IgD-negative memory B cell (primary cell): ENCODE measurements around the gene CACNG6. TPM values are rescaled to one million over a fixed set of nuclear protein-coding genes. Genes with fewer than 3 reads are reported as not detected.

ENCODE experiments used
- H3K27ac Mint-ChIP-seq, 3 donors: one replicate each; pipeline ENCODE4 v1.8.0; 2020 to 2022; ENCODE audit warnings: mild to moderate bottlenecking in 3 of 3, mixed read lengths in 3 of 3, moderate library complexity in 1 of 3
- H3K27me3 Mint-ChIP-seq: one replicate; pipeline ENCODE4 v1.8.0; 2021; ENCODE audit warnings: mixed read lengths
- H3K36me3 Mint-ChIP-seq: one replicate; pipeline ENCODE4 v1.8.0; 2020; ENCODE audit warnings: mild to moderate bottlenecking, mixed read lengths
- H3K4me1 Mint-ChIP-seq, 3 donors: one replicate each; pipeline ENCODE4 v1.8.0; 2020 to 2022; ENCODE audit warnings: mixed read lengths in 3 of 3, mild to moderate bottlenecking in 1 of 3
- H3K4me3 Mint-ChIP-seq, 4 donors: one replicate each; pipeline ENCODE4 v1.8.0; 2020 to 2022; ENCODE audit warnings: mild to moderate bottlenecking in 4 of 4, mixed read lengths in 4 of 4, moderate library complexity in 3 of 4
- H3K9me3 Mint-ChIP-seq, 3 donors: one replicate each; pipeline ENCODE4 v1.8.0; 2020 to 2021; ENCODE audit warnings: mixed read lengths in 3 of 3, mild to moderate bottlenecking in 1 of 3
- polyA plus RNA-seq: library from polyadenylated mRNA; unstranded; fragments of 300-500 nt; fragmentation: Illumina TruSeq; gene quantifications from one replicate; pipeline ENCODE4 v1.2.3, GENCODE V29; 2021

CACNG6 gene
- polyA plus RNA-seq, 1 donor from 2014 or later: not detected

- Mint-ChIP-seq H3K4me3 (peak overlapping the region in 3 of 4 donors; percentile 13 to 67 (median 54)), H3K36me3 (peaks cover 4% of the 10 kb centered on the region), H3K4me1 (peaks cover 4 to 11% (median 6%) of the 10 kb centered on the region in 3 donors), H3K27me3 (peaks cover 35% of the 10 kb centered on the region), H3K9me3 (peaks cover 1 to 20% (median 9%) of the 10 kb centered on the region in 3 donors), H3K27ac (no peak overlapping the region)
Observed at GRCh38 chr19:53980539-53981375, 10.7 kb upstream of the CACNG6 start.

- Mint-ChIP-seq H3K9me3 (peaks cover 1 to 20% (median 9%) of the 10 kb centered on the region in 3 donors), H3K36me3 (peaks cover 4% of the 10 kb centered on the region), H3K4me1 (peaks cover 4 to 11% (median 6%) of the 10 kb centered on the region in 3 donors), H3K27me3 (peaks cover 35% of the 10 kb centered on the region), H3K4me3 (peak overlapping the region in 2 of 4 donors; percentile 65 to 72), H3K27ac (no peak overlapping the region)
Observed at GRCh38 chr19:53981376-53981951, 10.0 kb upstream of the CACNG6 start.

- no peak overlapping the region for H3K27ac Mint-ChIP-seq
- peaks cover 4 to 11% (median 6%) of the 10 kb centered on the region in 3 donors for H3K4me1 Mint-ChIP-seq
- H3K4me3 Mint-ChIP-seq: no peak overlapping the region
- peaks cover 4% of the 10 kb centered on the region for H3K36me3 Mint-ChIP-seq
- H3K27me3 Mint-ChIP-seq: peaks cover 35% of the 10 kb centered on the region
- peaks cover 1 to 18% (median 9%) of the 10 kb centered on the region in 3 donors for H3K9me3 Mint-ChIP-seq
Observed at GRCh38 chr19:53982001-53982451, 9.4 kb upstream of the CACNG6 start.

GRCh38 chr19:53982611-53983010, 8.8 kb upstream of the CACNG6 start:
- Mint-ChIP-seq H3K4me1 (peaks cover 2 to 9% (median 2%) of the 10 kb centered on the region in 3 donors), H3K4me3 (no peak overlapping the region), H3K27me3 (peaks cover 31% of the 10 kb centered on the region), H3K9me3 (peaks cover 1 to 15% (median 9%) of the 10 kb centered on the region in 3 donors), H3K27ac (no peak overlapping the region), H3K36me3 (peaks cover 4% of the 10 kb centered on the region)

- H3K4me3 Mint-ChIP-seq: no peak overlapping the region
Observed at GRCh38 chr19:53983457-53984289, 7.8 kb upstream of the CACNG6 start.

GRCh38 chr19:53985863-53986262, 5.6 kb upstream of the CACNG6 start:
- Mint-ChIP-seq H3K36me3 (peaks cover 4% of the 10 kb centered on the region), H3K9me3 (peaks cover 1 to 3% (median 3%) of the 10 kb centered on the region in 3 donors), H3K27ac (no peak overlapping the region), H3K4me1 (peaks cover 0 to 3% (median 2%) of the 10 kb centered on the region in 3 donors), H3K27me3 (peaks cover 13% of the 10 kb centered on the region), H3K4me3 (no peak overlapping the region)

More at GRCh38 chr19:53983457-53984289, 7.8 kb upstream of the CACNG6 start:
- no peak overlapping the region for H3K27ac Mint-ChIP-seq
- H3K27me3 Mint-ChIP-seq: peaks cover 25% of the 10 kb centered on the region
- peaks cover 4% of the 10 kb centered on the region for H3K36me3 Mint-ChIP-seq
- H3K9me3 Mint-ChIP-seq: peaks cover 1 to 14% (median 9%) of the 10 kb centered on the region in 3 donors
- peaks cover 0 to 6% (median 2%) of the 10 kb centered on the region in 3 donors for H3K4me1 Mint-ChIP-seq

- Mint-ChIP-seq H3K27me3 (peaks cover 21% of the 10 kb centered on the region), H3K27ac (no peak overlapping the region), H3K4me1 (no peaks in the 10 kb centered on the region), H3K4me3 (peak overlapping the region in 2 of 4 donors; percentile 30 to 55), H3K9me3 (peaks cover 0 to 5% (median 0%) of the 10 kb centered on the region in 3 donors), H3K36me3 (no peaks in the 10 kb centered on the region)
Observed at GRCh38 chr19:53988981-53989380, 2.5 kb upstream of the CACNG6 start.

GRCh38 chr19:53989600-53990533, 1.6 kb upstream of the CACNG6 start:
- no peak overlapping the region for H3K4me3 Mint-ChIP-seq
- H3K27ac Mint-ChIP-seq: no peak overlapping the region
- peaks cover 27% of the 10 kb centered on the region for H3K27me3 Mint-ChIP-seq

GRCh38 chr19:53992211-53992610, 774 bp downstream of the CACNG6 start:
- H3K4me1 Mint-ChIP-seq: no peaks in the 10 kb centered on the region
- no peaks in the 10 kb centered on the region for H3K36me3 Mint-ChIP-seq
- H3K27me3 Mint-ChIP-seq: peaks cover 29% of the 10 kb centered on the region
- no peak overlapping the region for H3K27ac Mint-ChIP-seq
- peak overlapping the region in 1 of 4 donors; percentile 28 for H3K4me3 Mint-ChIP-seq
- H3K9me3 Mint-ChIP-seq: peaks cover 0 to 5% (median 3%) of the 10 kb centered on the region in 3 donors

More at GRCh38 chr19:53989600-53990533, 1.6 kb upstream of the CACNG6 start:
- H3K36me3 Mint-ChIP-seq: no peaks in the 10 kb centered on the region
- peaks cover 0 to 5% (median 3%) of the 10 kb centered on the region in 3 donors for H3K9me3 Mint-ChIP-seq
- no peaks in the 10 kb centered on the region for H3K4me1 Mint-ChIP-seq

- Mint-ChIP-seq H3K9me3 (peaks cover 0 to 5% (median 3%) of the 10 kb centered on the region in 3 donors), H3K4me3 (no peak overlapping the region), H3K36me3 (no peaks in the 10 kb centered on the region), H3K27me3 (peaks cover 29% of the 10 kb centered on the region), H3K4me1 (no peaks in the 10 kb centered on the region), H3K27ac (no peak overlapping the region)
Observed at GRCh38 chr19:53992815-53993214, 1.4 kb downstream of the CACNG6 start.

- Mint-ChIP-seq H3K4me3 (no peak overlapping the region), H3K36me3 (no peaks in the 10 kb centered on the region), H3K9me3 (peaks cover 0 to 5% (median 3%) of the 10 kb centered on the region in 3 donors), H3K27me3 (peaks cover 29% of the 10 kb centered on the region), H3K27ac (no peak overlapping the region), H3K4me1 (no peaks in the 10 kb centered on the region)
Observed at GRCh38 chr19:53993448-53993847, 2.0 kb downstream of the CACNG6 start.

- H3K27ac Mint-ChIP-seq: no peak overlapping the region
- no peak overlapping the region for H3K4me3 Mint-ChIP-seq
- H3K9me3 Mint-ChIP-seq: peaks cover 0 to 5% (median 3%) of the 10 kb centered on the region in 3 donors
- no peaks in the 10 kb centered on the region for H3K36me3 Mint-ChIP-seq
- no peaks in the 10 kb centered on the region for H3K4me1 Mint-ChIP-seq
- peaks cover 31% of the 10 kb centered on the region for H3K27me3 Mint-ChIP-seq
Observed at GRCh38 chr19:53994811-53995210, 3.4 kb downstream of the CACNG6 start.

GRCh38 chr19:53998223-53998622, 6.8 kb downstream of the CACNG6 start:
- Mint-ChIP-seq H3K27ac (no peak overlapping the region), H3K36me3 (no peaks in the 10 kb centered on the region), H3K9me3 (peaks cover 0 to 5% (median 3%) of the 10 kb centered on the region in 3 donors), H3K4me1 (no peaks in the 10 kb centered on the region), H3K27me3 (peaks cover 27% of the 10 kb centered on the region), H3K4me3 (no peak overlapping the region)

GRCh38 chr19:53999694-54000093, 8.3 kb downstream of the CACNG6 start:
- Mint-ChIP-seq H3K4me1 (no peaks in the 10 kb centered on the region), H3K27ac (no peak overlapping the region), H3K36me3 (no peaks in the 10 kb centered on the region), H3K4me3 (no peak overlapping the region), H3K27me3 (peaks cover 18% of the 10 kb centered on the region), H3K9me3 (peaks cover 0 to 1% (median 0%) of the 10 kb centered on the region in 3 donors)
